Measurements from ENCODE around the gene AMIGO2. TPM values are rescaled to one million over a fixed set of nuclear protein-coding genes. Genes with fewer than 3 reads are reported as not detected.

The AMIGO2 gene
- total RNA-seq, 1 experiment from 2014 or later: 0.96 TPM

- no TSS peak for BruUV-seq (replicated peaks)
- no peaks in the 10 kb centered on the region for H3K36me3 ChIP-seq (ENCODE audit: control insufficient read depth in 1 of 2, insufficient read depth in 2 of 2, low read length in 2 of 2)
- DNase-seq (ENCODE audit: low read depth, low spot score): no peak
- intact Hi-C loops (cut with micrococcal nuclease): loop anchor here (10.0 kb wide), 1 partner anchor 736 kb away; the partner anchor contains the start of gene SLC48A1
- H3K9me3 ChIP-seq (ENCODE audit: control insufficient read depth in 1 of 2, insufficient read depth in 1 of 2, low read depth in 1 of 2, low read length in 2 of 2): no peaks in the 10 kb centered on the region
- no peak overlapping the region for H3K4me3 ChIP-seq (replicated peaks in 1 of 2; ENCODE audit: low read depth in 1 of 2, low read length in 2 of 2)
- TF ChIP-seq SP1 (IDR thresholded peaks at IDR 0.05; ENCODE audit: low read depth) (0 out of 2 replicates have a peak, but pooled peaks have one; percentile 4), ZNF274 (IDR thresholded peaks at IDR 0.05; ENCODE audit: low read depth, low read length) (no peak)
- H3K9me2 ChIP-seq (ENCODE audit: insufficient read depth): no peaks in the 10 kb centered on the region
- H3K27me3 ChIP-seq (ENCODE audit: insufficient read depth, low read length): no peaks in the 10 kb centered on the region
- CTCF ChIA-PET: no interaction called here
- H3K4me2 ChIP-seq (ENCODE audit: low read length): no peak overlapping the region
- no peak overlapping the region for H3K9ac ChIP-seq (ENCODE audit: low read length)
- no peaks in the 10 kb centered on the region for H3K79me2 ChIP-seq (ENCODE audit: insufficient read depth, low read length)
- no peak overlapping the region for H3K27ac ChIP-seq (ENCODE audit: low read depth, low read length)
- no peaks in the 10 kb centered on the region for H4K20me1 ChIP-seq (ENCODE audit: insufficient read depth)
- POLR2A ChIA-PET: no interaction called here
- peak overlapping the region; percentile 46 for H2AFZ ChIP-seq (ENCODE audit: low read depth, low read length, poor library complexity, severe bottlenecking)
- RAD21 ChIA-PET (ENCODE audit: low non-redundant PET in 1 of 2, low total read pairs in 2 of 2, uncharacterized antibody in 2 of 2, unreplicated experiment in 2 of 2): no interaction called here
- peaks cover 3 to 6% of the 10 kb centered on the region in 2 experiments; a peak in 3 of 4 replicates for H3K4me1 ChIP-seq (ENCODE audit: control insufficient read depth in 1 of 2, insufficient read depth in 2 of 2, low read length in 2 of 2)
- ATAC-seq: no peak
Observed at GRCh38 chr12:47038270-47038748, 41.5 kb downstream of the AMIGO2 start.

- no peak overlapping the region for H3K27ac ChIP-seq (ENCODE audit: low read depth, low read length)
Observed at GRCh38 chr12:47035484-47035883, 44.3 kb downstream of the AMIGO2 start.

More at GRCh38 chr12:47035484-47035883, 44.3 kb downstream of the AMIGO2 start:
- no TSS peak for BruUV-seq (replicated peaks)
- POLR2A ChIA-PET: no interaction called here
- Histone ChIP-seq H3K36me3 (ENCODE audit: control insufficient read depth in 1 of 2, insufficient read depth in 2 of 2, low read length in 2 of 2) (no peaks in the 10 kb centered on the region), H4K20me1 (ENCODE audit: insufficient read depth) (no peaks in the 10 kb centered on the region), H3K9ac (ENCODE audit: low read length) (no peak overlapping the region), H3K4me1 (ENCODE audit: control insufficient read depth in 1 of 2, insufficient read depth in 2 of 2, low read length in 2 of 2) (peaks cover 3 to 6% of the 10 kb centered on the region in 2 experiments; a peak in 3 of 4 replicates), H3K27me3 (ENCODE audit: insufficient read depth, low read length) (no peaks in the 10 kb centered on the region), H3K4me2 (ENCODE audit: low read length) (no peak overlapping the region), H3K9me2 (ENCODE audit: insufficient read depth) (no peaks in the 10 kb centered on the region), H3K4me3 (replicated peaks in 1 of 2; ENCODE audit: low read depth in 1 of 2, low read length in 2 of 2) (no peak overlapping the region), H3K79me2 (ENCODE audit: insufficient read depth, low read length) (no peaks in the 10 kb centered on the region), H2AFZ (ENCODE audit: low read depth, low read length, poor library complexity, severe bottlenecking) (no peak overlapping the region), H3K9me3 (ENCODE audit: control insufficient read depth in 1 of 2, insufficient read depth in 1 of 2, low read depth in 1 of 2, low read length in 2 of 2) (no peaks in the 10 kb centered on the region)
- intact Hi-C loops (cut with micrococcal nuclease): loop anchor here (10.0 kb wide), 1 partner anchor 739 kb away; the partner anchor contains the start of gene SLC48A1
- CTCF ChIA-PET: no interaction called here
- RAD21 ChIA-PET (ENCODE audit: low non-redundant PET in 1 of 2, low total read pairs in 2 of 2, uncharacterized antibody in 2 of 2, unreplicated experiment in 2 of 2): no interaction called here
- TF ChIP-seq POLR2AphosphoS5 (IDR thresholded peaks at IDR 0.05; ENCODE audit: low read depth, low read length) (no peak), YY1 (IDR thresholded peaks at IDR 0.05; ENCODE audit: extremely low read depth, insufficient replicate concordance, low read depth, low read length) (no peak), FOSL1 (IDR thresholded peaks at IDR 0.05; ENCODE audit: low read depth) (no peak), MAX (IDR thresholded peaks at IDR 0.05) (no peak), SRF (IDR thresholded peaks at IDR 0.05; ENCODE audit: low read depth) (no peak), EZH2phosphoT487 (IDR thresholded peaks at IDR 0.05; ENCODE audit: borderline replicate concordance) (no peak), ZNF274 (IDR thresholded peaks at IDR 0.05; ENCODE audit: low read depth, low read length) (no peak), ZFX (IDR thresholded peaks at IDR 0.05) (no peak), RAD21 (IDR thresholded peaks at IDR 0.05; ENCODE audit: low read depth) (no peak), POLR2A (IDR thresholded peaks at IDR 0.05; ENCODE audit: borderline replicate concordance, extremely low read depth, insufficient read depth, insufficient read length) (no peak), TCF7L2 (IDR thresholded peaks at IDR 0.05; ENCODE audit: borderline replicate concordance, extremely low read depth, insufficient read depth, insufficient read length) (no peak), ATF3 (IDR thresholded peaks at IDR 0.05) (no peak), SP1 (IDR thresholded peaks at IDR 0.05; ENCODE audit: low read depth) (no peak), CEBPB (IDR thresholded peaks at IDR 0.05; ENCODE audit: low read depth) (no peak), ZBTB33 (IDR thresholded peaks at IDR 0.05; ENCODE audit: extremely low read depth, insufficient replicate concordance, low read length) (no peak)
- ATAC-seq (no peak), DNase-seq (ENCODE audit: low read depth, low spot score) (no peak)
